Fibroblast of skin of abdomen (primary cell): ENCODE measurements around the gene GAREM1.

Source experiments
- DNase-seq: peaks from one replicate; pipeline ENCODE4 v3.0.0-alpha.2; 2013

GAREM1 gene

GRCh38 chr18:32287249-32287648, 183.4 kb downstream of the GAREM1 start:
- DNase-seq = no peak

DNA sequence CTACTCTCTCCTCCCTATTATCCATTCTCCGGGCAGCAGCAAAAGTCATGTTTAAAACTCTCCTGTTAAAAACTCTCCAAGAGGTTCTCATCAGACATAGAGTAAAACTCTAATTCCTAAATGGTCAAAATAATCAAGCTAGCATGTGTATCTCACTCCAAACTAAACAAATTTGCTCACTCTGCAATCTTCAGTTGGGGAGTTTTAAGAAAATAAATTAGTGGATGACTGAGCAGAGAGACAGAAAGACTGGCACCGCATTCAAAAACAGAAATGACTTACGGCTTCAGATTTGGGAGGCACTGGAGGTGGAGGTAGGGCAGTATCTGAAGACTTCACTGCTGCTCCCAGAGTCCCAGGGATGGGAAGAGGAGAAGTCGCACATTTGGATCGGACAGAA, 183.9 kb downstream of the GAREM1 start:
- no peak for DNase-seq

GRCh38 chr18:32284284-32284683, 186.4 kb downstream of the GAREM1 start:
- DNase-seq = no peak

- no peak for DNase-seq
These were observed 189.8 kb downstream of the GAREM1 start for GRCh38 chr18:32280911-32281310.

DNA sequence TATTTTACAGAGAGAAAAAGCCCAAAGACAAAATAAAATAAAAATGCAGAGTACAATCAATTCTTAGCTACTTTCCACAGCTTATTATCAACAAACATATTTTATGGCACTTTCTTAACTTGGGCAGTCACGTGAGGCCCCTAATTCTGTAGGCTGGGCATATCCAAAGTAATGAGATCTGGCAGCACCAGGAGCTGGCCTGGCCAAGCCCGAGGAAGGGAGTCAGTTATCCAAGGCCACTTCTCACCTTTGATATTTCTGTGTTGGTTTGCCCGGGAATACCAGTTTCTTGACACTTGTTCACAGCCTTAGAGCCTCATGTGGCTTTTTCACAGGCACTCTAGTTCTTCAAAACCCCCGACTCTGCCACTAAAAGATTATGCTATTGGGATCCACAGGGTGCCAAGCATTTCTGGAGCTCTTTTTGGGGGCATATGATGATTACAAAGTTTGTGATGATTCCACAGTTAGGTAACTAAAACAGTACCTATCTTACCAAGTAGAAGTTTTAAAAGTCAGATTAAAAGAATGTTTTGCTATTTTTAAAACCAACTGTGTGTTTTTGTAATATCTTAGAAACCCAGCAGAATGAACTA, 190.4 kb downstream of the GAREM1 start:
- DNase-seq = no peak

GRCh38 chr18:32278177-32278799, 192.4 kb downstream of the GAREM1 start:
- DNase-seq = no peak

DNA sequence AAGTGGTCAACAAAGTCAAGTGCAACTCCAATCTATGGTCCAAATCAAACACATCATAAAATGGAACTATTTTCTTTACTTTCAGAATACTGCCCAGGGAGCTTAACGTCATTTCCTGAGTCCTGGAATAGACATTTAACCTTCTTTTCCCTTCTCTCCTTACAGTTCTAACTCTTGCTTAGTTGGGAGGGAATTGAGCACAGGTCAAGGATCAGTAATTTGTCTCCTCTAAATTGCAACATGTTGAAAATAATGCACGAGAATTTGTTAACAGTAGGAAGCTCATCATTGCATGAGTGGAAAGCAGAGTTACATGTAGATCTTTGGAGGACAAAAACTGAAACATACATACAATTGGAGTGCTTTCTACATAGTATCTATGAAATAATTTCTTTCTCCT, 193.1 kb downstream of the GAREM1 start:
- DNase-seq = no peak

DNA sequence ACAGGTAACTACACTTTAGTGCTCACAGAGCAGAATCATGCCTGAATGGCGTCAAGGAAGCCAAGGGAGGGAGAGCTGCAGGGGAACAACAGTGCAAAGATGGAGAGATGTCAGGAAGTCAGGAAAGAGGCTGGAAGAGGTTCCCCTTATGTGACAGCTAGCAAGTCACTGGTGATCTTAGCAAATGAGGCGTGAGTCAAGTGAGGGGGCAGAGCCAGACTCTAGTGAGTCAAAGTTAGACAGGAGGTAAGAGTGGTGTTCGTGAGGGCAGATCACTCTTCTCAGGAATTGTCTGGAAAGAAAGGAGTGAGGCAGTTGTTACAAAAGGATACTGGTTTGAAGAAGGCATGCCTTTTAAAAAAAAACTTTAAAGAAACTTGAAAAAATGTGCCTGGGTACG, 193.8 kb downstream of the GAREM1 start:
- no peak for DNase-seq

- no peak for DNase-seq
These were observed 194.4 kb downstream of the GAREM1 start for GRCh38 chr18:32276256-32276655.

GRCh38 chr18:32275221-32275620, 195.5 kb downstream of the GAREM1 start:
- no peak for DNase-seq

GRCh38 chr18:32274307-32274706, 196.4 kb downstream of the GAREM1 start:
- no peak for DNase-seq

GRCh38 chr18:32271672-32272208, 198.9 kb downstream of the GAREM1 start:
- peak; percentile 39 for DNase-seq

GRCh38 chr18:32270341-32270740, 200.3 kb downstream of the GAREM1 start:
- DNase-seq = no peak

DNA sequence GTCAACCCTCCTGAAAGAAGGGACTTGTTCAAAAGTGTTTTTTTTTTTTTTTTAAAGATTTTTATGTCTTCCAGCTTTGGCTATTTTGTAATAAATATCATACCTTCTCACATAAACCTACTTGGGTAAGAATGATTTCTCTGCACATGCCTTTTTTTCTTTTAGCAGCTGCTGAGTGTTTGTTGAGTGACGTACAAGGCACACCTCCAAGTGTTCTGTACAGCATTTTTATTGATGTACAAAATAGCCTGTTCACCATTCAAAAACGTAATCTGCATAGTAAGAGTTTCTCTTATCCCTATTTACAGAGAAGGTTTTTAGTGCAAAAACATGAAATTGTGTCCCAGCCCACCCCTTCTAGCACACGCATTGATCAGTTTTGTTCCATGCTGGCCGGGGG, 203.2 kb downstream of the GAREM1 start:
- no peak for DNase-seq

DNA sequence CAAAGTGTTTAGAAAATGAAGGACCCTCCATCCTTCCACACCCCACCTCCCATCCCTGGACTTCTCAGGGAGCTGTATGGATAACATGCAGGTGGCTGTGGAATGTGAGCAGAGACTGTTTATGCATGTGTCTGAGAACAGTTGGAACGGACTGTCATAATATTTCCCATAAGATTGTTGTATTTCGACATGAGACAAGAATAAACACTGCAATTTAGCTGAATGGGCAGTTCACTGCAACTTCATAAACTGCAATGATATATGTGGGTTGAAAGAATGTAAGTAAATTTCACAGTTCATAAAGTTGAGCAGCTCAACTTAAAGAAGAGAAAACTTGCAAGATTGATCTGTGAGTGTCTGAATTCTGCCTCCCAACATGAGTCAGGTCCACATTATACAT, 206.3 kb downstream of the GAREM1 start:
- DNase-seq = no peak

GRCh38 chr18:32262092-32262491, 208.6 kb downstream of the GAREM1 start:
- DNase-seq = no peak

- DNase-seq = no peak
These were observed 209.7 kb downstream of the GAREM1 start for GRCh38 chr18:32261003-32261402.

GRCh38 chr18:32259553-32259952, 211.1 kb downstream of the GAREM1 start:
- no peak for DNase-seq

DNA sequence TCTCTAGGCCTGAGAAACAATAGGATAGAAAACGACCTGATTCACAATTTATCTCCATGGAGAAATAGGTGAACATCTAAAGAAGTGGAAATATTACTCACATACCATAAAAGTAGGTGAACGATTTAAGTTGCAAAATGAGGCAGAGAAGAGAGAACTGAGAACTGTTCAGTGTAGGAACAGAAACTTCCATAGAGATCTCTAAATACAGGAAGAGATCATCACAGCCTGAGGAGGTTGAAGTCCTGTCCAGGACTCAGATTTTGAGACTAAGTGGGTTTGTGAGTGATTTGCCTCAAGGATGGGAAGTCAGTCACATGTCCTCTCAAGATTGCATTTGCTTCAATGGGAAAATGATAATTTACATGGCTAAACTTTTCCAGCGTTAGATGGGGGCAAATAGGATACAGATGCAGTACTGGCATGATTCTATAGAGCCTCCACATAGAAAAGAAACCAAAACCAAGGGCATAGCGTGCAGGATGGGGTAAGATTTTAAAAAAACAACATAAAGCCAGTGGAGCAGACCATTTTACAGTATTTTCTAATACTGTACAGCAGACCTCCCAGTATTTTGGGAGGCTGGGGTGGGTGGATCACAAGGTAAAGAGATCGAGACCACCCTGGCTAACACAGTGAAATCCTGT, 212.0 kb downstream of the GAREM1 start:
- no peak for DNase-seq

- no peak for DNase-seq
These were observed 212.5 kb downstream of the GAREM1 start for GRCh38 chr18:32258148-32258547.

GRCh38 chr18:32257084-32257785, 213.4 kb downstream of the GAREM1 start:
- DNase-seq = no peak

- DNase-seq = no peak
These were observed 215.1 kb downstream of the GAREM1 start for GRCh38 chr18:32255570-32255969.

DNA sequence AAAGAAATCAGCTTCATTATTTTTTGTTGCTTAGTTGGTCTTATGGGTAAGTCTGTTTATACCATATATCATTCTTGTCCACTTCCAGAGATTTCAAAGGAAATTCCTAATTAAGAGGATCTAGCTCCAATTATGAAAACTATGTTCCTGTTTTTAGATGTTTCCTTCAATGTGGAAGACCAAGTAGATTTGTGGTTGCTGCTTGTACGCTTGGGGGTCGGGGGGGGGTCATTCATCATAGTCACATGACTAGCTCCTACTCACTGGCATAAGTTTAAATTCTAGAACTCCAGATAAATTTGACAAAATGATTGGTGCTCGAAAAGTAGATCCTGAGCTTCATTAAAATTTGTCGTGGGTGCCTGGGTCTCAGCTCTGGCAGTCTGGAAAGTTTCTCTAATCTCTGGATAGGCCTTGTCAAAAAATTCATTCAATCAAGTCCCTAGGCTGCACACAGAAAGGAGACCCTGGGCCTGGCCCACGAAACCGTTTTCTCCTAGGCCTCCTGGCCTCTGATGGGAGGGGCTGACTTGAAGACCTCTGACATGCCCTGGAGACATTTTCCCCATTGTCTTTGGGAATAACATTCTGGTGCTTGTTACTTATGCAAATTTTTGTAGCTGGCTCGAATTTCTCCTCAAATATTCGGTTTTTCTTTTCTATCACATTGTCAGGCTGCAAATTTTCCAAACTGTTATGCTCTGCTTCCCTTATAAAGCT, 218.4 kb downstream of the GAREM1 start:
- DNase-seq = no peak
